ENCODE data around the gene PTGER1. TPM values are rescaled to one million over a fixed set of nuclear protein-coding genes. Genes with fewer than 3 reads are reported as not detected.
A peak's percentile ranks its signal among the peaks of the same experiment; 100 is the strongest.

PTGER1 gene
- total RNA-seq, 1 experiment from 2014 or later, result 2.2 TPM

- Histone ChIP-seq H3K27me3 (ENCODE audit: control insufficient read depth, insufficient read depth, low read length) (no peaks in the 10 kb centered on the region), H3K4me1 (ENCODE audit: control insufficient read depth, insufficient read depth, low read length) (peaks cover 32% of the 10 kb centered on the region), H3K9me3 (ENCODE audit: control insufficient read depth, insufficient read depth, low read depth, low read length) (no peaks in the 10 kb centered on the region), H3K4me3 (ENCODE audit: low read depth in 2 of 2, low read length in 2 of 2) (no peak overlapping the region), H3K36me3 (ENCODE audit: control insufficient read depth, insufficient read depth, low read length) (peaks cover 4% of the 10 kb centered on the region), H3K27ac (ENCODE audit: low read length) (peak overlapping the region; percentile 36; the same call in 1 of the 2 replicates)
- TF ChIP-seq, protein P1, sequence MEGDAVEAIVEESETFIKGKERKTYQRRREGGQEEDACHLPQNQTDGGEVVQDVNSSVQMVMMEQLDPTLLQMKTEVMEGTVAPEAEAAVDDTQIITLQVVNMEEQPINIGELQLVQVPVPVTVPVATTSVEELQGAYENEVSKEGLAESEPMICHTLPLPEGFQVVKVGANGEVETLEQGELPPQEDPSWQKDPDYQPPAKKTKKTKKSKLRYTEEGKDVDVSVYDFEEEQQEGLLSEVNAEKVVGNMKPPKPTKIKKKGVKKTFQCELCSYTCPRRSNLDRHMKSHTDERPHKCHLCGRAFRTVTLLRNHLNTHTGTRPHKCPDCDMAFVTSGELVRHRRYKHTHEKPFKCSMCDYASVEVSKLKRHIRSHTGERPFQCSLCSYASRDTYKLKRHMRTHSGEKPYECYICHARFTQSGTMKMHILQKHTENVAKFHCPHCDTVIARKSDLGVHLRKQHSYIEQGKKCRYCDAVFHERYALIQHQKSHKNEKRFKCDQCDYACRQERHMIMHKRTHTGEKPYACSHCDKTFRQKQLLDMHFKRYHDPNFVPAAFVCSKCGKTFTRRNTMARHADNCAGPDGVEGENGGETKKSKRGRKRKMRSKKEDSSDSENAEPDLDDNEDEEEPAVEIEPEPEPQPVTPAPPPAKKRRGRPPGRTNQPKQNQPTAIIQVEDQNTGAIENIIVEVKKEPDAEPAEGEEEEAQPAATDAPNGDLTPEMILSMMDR (IDR thresholded peaks at IDR 0.05), result no peak
- no peak for TF ChIP-seq SIN3A (IDR thresholded peaks at IDR 0.05; ENCODE audit: borderline replicate concordance, insufficient read depth, low read depth, low read length)
- TF ChIP-seq POLR2AphosphoS5 (IDR thresholded peaks at IDR 0.05; ENCODE audit: low read depth, low read length), result no peak
- no peak for TF ChIP-seq REST (IDR thresholded peaks at IDR 0.05; ENCODE audit: insufficient read depth in 1 of 2, low read depth in 2 of 2, low read length in 1 of 2)
- TF ChIP-seq TCF7L2 (IDR thresholded peaks at IDR 0.05; ENCODE audit: low read depth, low read length), result no peak
- CTCF ChIA-PET, result no interaction called here
- BruUV-seq (replicated peaks), result no TSS peak
- intact Hi-C loops (cut with micrococcal nuclease; ENCODE audit: unreplicated experiment), result no loop called here
- ATAC-seq, result no peak
- DNase-seq (ENCODE audit: low read depth, low spot score), result no peak
- in situ Hi-C loops (cut with HindIII; ENCODE audit: low pct_unique_long_range_greater_than_20kb, low sequenced_read_pairs), result no loop called here
- POLR2A ChIA-PET, result interaction anchor here (0.5 to 0.7 kb wide), 5 partner anchors 13 to 1897 kb away, joined by 3 to 7 read pairs (median 4); no protein-coding TSS in a partner anchor
Measured at GRCh38 chr19:14510311-14511228, 35.4 kb upstream of the PTGER1 start.

GRCh38 chr19:14507704-14508542 is 32.8 kb upstream of the PTGER1 start:
- H3K4me3 ChIP-seq (ENCODE audit: low read depth in 2 of 2, low read length in 2 of 2), result peak overlapping the region in 1 of 2 experiments; percentile 6; a peak in 1 of 4 replicates
- DNase-seq (ENCODE audit: low read depth, low spot score), result peak; percentile 73
- in situ Hi-C loops (cut with HindIII; ENCODE audit: low pct_unique_long_range_greater_than_20kb, low sequenced_read_pairs) (no loop called here), intact Hi-C loops (cut with micrococcal nuclease; ENCODE audit: unreplicated experiment) (no loop called here)
- POLR2A ChIA-PET, result interaction anchor here (0.6 kb wide), 3 partner anchors 37 to 148 kb away, joined by 4 to 5 read pairs (median 4); no protein-coding TSS in a partner anchor
- no peak for TF ChIP-seq TCF7L2 (IDR thresholded peaks at IDR 0.05; ENCODE audit: low read depth, low read length)
- TF ChIP-seq, protein P1 (IDR thresholded peaks at IDR 0.05), result no peak
- no peak for TF ChIP-seq REST (IDR thresholded peaks at IDR 0.05; ENCODE audit: insufficient read depth in 1 of 2, low read depth in 2 of 2, low read length in 1 of 2)
- TF ChIP-seq SIN3A (IDR thresholded peaks at IDR 0.05; ENCODE audit: borderline replicate concordance, insufficient read depth, low read depth, low read length), result no peak
- TF ChIP-seq POLR2AphosphoS5 (IDR thresholded peaks at IDR 0.05; ENCODE audit: low read depth, low read length), result no peak
- peak overlapping the region; percentile 39; the same call in 1 of the 2 replicates for H3K27ac ChIP-seq (ENCODE audit: low read length)
- H3K4me1 ChIP-seq (ENCODE audit: control insufficient read depth, insufficient read depth, low read length), result peaks cover 12% of the 10 kb centered on the region
- H3K9me3 ChIP-seq (ENCODE audit: control insufficient read depth, insufficient read depth, low read depth, low read length), result no peaks in the 10 kb centered on the region
- no peaks in the 10 kb centered on the region for H3K36me3 ChIP-seq (ENCODE audit: control insufficient read depth, insufficient read depth, low read length)
- CTCF ChIA-PET, result no interaction called here
- ATAC-seq, result peak; percentile 53; the same call in 1 of the 2 replicates
- no TSS peak for BruUV-seq (replicated peaks)
- no peaks in the 10 kb centered on the region for H3K27me3 ChIP-seq (ENCODE audit: control insufficient read depth, insufficient read depth, low read length)
